Loucy (cell line): ENCODE measurements around the gene ENTPD1.

ENCODE experiments used
- CTCF ChIP-seq: fragments of 200-600 bp; sonication (generic); conservative IDR thresholded peaks from 2 replicates; pipeline ENCODE4 v1.5.1; 2014; ENCODE audit warnings: mild to moderate bottlenecking, antibody characterized with exemption, low read length
- EZH2phosphoT487 ChIP-seq: fragments of 200-600 bp; IDR thresholded peaks from 2 replicates; pipeline ENCODE4 v1.6.1; 2018; ENCODE audit warnings: antibody characterized with exemption, mild to moderate bottlenecking, moderate library complexity, borderline replicate concordance

GRCh38 chr10:95818668-95819067 lies 62.7 kb downstream of the ENTPD1 start:
- TF ChIP-seq CTCF (no peak), EZH2phosphoT487 (no peak)
